T1000 (cell line): Measurements from ENCODE around the gene DCP2.

Experiments used
- DNase-seq: peaks from one replicate; lab custom pipeline; 2025; ENCODE audit warnings: mixed read lengths; lab: John Stamatoyannopoulos, UW

Gene DCP2

GRCh38 chr5:112967520-112968083, 9.0 kb upstream of the DCP2 start:
- no peak for DNase-seq

DNA sequence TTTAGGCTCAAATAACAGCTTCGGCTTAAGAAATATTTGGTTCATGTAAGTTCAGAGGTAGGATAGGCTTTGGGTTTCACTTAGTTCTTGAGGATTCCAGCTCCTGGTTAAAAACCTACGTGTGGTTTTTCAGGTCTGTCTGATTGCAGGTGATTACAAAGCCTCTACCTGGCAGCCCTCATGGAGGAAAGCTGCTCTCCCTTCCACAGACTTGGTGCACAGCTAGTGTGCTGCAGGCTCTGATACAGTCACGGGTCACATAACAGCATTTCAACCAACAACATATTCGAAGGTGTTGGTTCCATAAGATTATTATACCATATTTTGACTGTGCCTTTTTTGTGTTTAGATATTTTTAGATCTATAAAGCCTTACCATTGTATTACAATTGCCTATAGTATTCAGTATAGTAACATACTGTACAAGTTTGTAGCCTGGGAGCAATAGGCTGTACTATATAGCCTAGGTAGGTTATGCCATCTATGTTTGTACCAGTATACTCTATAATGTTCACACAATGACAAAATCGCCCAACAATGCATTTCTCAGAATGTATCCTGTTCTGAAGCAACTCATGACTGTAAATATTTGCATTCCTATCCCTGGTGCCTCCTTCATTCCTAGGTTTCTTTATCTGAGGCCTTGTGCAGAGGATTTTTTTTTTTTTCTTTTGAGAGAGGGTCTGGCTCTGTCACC, 8.0 kb upstream of the DCP2 start:
- DNase-seq: no peak

- no peak for DNase-seq
Observed at GRCh38 chr5:112971276-112971675, 5.3 kb upstream of the DCP2 start.

GRCh38 chr5:112973036-112973435, 3.6 kb upstream of the DCP2 start:
- DNase-seq: no peak

- no peak for DNase-seq
Observed at GRCh38 chr5:112973904-112974303, 2.7 kb upstream of the DCP2 start.

GRCh38 chr5:112974901-112975300, 1.7 kb upstream of the DCP2 start:
- no peak for DNase-seq

DNA sequence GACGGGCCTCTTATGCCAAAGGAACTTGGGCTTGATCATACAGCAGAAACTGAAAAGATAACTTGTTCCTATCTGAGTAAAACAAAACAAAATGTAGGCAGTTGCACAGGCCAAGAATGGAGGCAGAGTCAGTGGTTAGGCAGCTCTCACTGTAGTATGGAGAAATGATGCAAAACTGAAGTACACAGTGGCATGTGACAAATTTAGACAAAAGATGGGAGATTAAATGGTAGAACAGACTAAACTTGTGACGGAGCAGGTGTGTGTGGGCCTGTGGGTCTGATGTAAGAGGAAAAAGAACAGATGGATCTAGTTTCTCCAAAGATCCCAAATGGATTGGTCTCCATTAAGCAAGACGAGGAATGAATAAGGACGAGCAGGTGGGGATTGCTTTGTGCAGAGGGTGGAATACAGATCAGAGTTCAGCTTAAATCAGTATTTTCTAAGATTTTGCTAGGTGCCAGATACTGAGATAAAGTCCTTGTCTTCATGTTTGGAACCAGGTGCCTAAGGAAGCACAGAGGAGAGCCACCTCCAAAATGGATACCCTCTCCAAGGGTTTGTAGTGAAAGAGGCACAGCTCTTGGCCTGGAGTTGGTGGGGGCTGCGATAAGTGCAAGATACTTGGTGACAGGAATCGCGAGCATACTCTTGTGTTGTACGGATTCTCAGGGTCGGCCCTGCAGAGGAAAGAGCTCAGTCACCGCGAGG, 722 bp upstream of the DCP2 start:
- DNase-seq: no peak

- no peak for DNase-seq
Observed at GRCh38 chr5:112977440-112977861, 853 bp downstream of the DCP2 start.

- DNase-seq: no peak
Observed at GRCh38 chr5:112978836-112979235, 2.2 kb downstream of the DCP2 start.

GRCh38 chr5:112979723-112980122, 3.1 kb downstream of the DCP2 start:
- DNase-seq: no peak

DNA sequence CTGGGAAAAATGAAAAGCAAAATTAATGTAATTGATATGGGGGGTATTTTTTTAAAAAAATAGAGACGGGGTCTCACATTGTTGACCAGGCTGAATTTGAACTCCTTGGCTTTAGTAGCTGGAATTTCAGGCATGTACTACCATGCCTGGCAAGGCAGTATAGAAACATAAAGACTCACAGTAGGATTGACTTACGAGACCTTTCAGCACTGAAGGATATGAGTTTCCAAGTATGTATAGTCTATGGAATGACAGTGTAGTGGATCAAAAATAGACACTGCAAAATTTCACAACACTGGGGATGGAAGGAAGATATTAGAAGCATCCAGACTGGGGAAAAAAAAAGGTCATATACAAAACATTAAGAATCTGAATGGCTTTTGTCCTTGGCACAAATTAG, 6.8 kb downstream of the DCP2 start:
- DNase-seq: no peak

GRCh38 chr5:112986224-112986623, 9.6 kb downstream of the DCP2 start:
- DNase-seq: no peak

GRCh38 chr5:112995764-112996618, 19.4 kb downstream of the DCP2 start:
- DNase-seq: peak; percentile 15

DNA sequence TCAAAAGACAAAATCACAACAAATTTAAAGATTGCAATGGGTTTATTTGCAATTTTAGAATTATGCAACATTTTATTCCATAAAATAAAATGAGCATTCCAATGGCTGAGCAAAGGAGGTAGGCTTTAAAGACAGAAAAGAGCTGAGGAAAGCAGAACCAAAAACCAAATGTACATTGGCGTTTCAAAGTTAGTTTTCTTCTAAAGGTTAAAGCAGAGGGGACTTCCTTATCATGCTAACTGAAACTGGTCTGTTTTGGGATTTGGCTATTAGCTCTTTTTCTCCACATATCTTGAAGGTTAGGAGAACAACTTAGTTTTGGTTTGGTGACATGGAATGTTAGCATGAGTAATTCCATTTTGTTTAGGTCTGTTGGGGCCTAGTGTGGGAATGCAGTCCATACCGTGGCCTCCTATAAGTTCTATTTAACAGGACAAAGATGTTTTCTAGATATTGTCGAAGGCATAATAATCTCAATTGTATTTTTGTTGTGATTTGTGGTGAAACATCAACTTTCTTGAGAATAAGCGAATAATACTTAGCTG, 20.3 kb downstream of the DCP2 start:
- no peak for DNase-seq

GRCh38 chr5:112998296-112998695, 21.7 kb downstream of the DCP2 start:
- no peak for DNase-seq

DNA sequence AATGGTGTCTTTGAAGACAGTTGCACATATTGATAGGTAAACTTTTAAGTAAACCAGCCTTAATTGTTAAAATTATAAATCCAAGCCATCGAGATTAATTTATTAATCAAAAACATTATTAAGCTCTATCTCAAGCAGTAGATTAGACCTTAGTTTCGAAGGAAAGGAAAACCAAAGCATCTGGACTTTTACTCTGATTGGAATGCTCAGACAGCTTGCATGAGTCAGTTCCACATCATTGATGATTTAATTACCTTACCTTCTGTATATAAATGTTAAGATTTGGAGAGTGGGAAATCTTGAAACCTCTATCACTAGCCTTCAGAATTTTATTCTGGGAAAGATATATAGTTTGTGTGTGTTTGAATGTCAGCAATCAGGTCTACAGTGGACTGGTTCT, 23.9 kb downstream of the DCP2 start:
- DNase-seq: no peak

DNA sequence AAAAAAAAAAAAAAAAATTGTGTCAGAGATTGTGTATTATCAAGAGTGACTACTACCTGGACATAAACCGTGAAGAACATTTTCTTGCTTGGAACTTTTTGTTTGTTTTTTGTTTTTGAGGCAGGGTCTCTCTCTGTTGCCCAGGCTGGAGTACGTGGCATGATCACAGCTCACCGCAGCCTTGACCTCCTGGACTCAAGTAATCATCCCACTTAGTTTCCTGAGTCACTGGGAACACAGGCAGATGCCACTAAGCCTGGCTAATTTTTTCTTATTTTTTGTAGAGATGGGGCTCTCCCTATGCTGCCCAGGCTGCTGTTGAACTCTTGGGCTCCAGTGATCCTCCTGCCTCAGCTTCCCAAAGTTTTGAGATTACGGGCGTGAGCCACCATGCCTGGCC, 25.8 kb downstream of the DCP2 start:
- DNase-seq: no peak

- no peak for DNase-seq
Observed at GRCh38 chr5:113003763-113004162, 27.2 kb downstream of the DCP2 start.

DNA sequence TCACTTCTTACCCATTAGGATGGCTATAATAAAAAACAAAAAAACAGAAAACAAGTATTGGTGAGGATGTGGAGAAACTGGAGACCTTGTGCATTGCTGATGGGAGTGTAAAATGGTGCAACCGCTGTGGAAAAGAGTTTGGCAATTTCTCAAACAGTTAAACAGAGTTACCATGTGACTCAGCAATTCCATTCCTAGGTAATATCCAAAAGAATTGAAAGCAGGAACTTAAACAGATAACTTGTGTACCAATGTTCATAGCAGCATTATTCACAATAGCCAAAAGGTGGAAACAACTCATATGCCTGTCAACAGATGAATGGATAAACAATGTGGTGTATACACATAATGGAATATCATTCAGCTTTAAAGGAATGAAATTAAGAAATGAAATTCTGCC, 28.9 kb downstream of the DCP2 start:
- no peak for DNase-seq

GRCh38 chr5:113017881-113018635, 41.5 kb downstream of the DCP2 start:
- DNase-seq: no peak

DNA sequence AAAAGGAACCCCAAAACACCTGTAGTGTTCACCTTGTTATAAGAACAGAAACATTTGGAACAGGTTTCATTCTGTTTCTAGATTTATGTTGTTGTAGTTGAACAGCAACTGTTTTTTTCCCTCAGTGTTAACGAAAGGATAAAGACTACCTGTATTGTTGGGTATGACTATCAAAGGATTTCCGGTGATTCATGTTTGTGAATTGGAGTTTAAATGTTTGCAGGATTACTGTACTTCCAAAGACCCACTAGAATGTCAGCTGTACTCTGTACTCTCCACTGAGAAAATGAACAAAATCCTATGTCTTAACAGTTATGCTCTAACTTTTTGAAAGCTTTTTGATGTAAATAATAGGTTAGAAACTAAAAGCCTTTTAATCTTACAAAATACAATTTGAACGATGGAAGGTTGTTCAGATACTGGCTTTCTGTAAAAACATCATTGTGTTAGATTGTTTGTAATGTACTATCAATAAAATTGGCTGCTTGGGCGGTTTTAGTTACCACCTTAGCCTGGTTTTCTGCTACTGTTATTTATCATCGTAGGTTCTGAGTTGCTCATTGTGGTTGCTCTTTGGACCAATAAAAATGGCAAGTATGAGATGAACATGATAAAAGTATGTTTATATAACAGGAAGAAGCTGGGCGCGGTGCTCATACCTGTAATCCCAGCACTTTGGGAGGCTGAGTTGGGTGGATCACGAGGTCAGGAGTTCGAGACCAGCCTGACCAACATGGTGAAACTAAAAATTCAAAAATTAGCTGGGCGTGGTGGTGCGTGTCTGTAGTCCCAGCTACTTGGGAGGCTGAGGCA, 44.1 kb downstream of the DCP2 start:
- DNase-seq: no peak
